Adrenal gland (tissue), 5 donors: ENCODE results near the gene TANC1.

Experiments used
- POLR2A ChIP-seq, 2 donors: fragments of 450-650 bp; IDR thresholded peaks; one replicate each; pipeline ENCODE4 v1.6.1; 2017; ENCODE audit warnings: antibody characterized with exemption in 2 of 2, mild to moderate bottlenecking in 2 of 2, moderate library complexity in 1 of 2
- TF ChIP-seq, protein P1 (sequence below), 6 experiments: fragments of 450-650 bp in 4 of 6; fragments of 200-600 bp in 2 of 6; sonication (generic) in 1 of 6; IDR thresholded peaks; 1 replicate in 5 of 6; 2 replicates in 1 of 6; pipeline versions ENCODE4 v1.5.1 to v1.8.0; 2016 to 2021; ENCODE audit warnings: antibody characterized with exemption in 6 of 6, mild to moderate bottlenecking in 2 of 6, moderate library complexity in 1 of 6
- donor health status: DM: no; HTN: no; CAD: no.

DNA sequence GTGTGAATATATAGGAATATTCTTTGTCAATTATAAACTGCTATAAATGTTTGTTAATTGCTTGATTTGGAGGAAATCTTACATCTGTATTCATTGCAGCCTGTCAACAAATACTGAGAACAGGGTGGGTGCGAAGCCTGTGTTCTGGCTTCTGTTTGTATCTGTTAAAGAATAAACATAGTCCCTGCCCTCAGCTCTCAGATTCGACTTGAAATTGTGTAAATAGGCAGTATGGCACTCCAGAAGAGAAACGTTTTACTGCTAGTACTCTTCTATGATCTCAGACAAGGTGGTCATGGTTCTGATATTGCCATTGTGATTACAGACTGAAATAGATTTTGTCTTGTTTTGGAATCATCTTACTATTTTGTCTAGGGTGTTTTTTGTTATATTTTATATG, 92.1 kb downstream of the TANC1 start:
- TF ChIP-seq, protein P1, sequence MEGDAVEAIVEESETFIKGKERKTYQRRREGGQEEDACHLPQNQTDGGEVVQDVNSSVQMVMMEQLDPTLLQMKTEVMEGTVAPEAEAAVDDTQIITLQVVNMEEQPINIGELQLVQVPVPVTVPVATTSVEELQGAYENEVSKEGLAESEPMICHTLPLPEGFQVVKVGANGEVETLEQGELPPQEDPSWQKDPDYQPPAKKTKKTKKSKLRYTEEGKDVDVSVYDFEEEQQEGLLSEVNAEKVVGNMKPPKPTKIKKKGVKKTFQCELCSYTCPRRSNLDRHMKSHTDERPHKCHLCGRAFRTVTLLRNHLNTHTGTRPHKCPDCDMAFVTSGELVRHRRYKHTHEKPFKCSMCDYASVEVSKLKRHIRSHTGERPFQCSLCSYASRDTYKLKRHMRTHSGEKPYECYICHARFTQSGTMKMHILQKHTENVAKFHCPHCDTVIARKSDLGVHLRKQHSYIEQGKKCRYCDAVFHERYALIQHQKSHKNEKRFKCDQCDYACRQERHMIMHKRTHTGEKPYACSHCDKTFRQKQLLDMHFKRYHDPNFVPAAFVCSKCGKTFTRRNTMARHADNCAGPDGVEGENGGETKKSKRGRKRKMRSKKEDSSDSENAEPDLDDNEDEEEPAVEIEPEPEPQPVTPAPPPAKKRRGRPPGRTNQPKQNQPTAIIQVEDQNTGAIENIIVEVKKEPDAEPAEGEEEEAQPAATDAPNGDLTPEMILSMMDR (IDR thresholded peaks at IDR 0.05): no peak
- no peak for TF ChIP-seq POLR2A (IDR thresholded peaks at IDR 0.05)
